Measurements from ENCODE around the gene PLEKHM1. TPM values are rescaled to one million over a fixed set of nuclear protein-coding genes. Genes with fewer than 3 reads are reported as not detected.

Gene PLEKHM1
- total and polyA plus RNA-seq, 11 donors = 11.1 to 48.0 (median 30.4) TPM

DNA sequence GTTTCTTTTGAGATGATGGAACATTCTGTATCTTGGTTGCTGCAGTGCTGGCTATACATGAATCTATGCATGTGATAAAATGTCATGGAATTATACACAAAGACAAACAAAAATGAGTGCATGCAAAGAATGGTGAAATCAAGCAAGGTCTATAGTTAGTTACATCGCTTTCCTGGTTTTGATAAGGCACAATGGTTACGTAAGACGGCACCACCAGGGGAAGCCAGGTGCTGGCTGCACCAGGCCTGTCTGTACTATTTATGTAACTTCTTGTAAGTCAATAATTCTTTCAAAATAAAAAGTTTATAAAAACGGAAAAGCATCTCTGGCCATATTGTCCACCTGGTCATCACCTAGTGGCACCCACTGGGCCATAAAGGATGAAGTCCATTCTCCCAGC is 104.3 kb downstream of the PLEKHM1 start:
- Histone ChIP-seq H3K9me3 (no peaks in the 10 kb centered on the region), H3K27ac (no peak overlapping the region), H3K27me3 (peaks cover 0 to 3% (median 0%) of the 10 kb centered on the region in 9 donors), H3K36me3 (no peaks in the 10 kb centered on the region), H3K4me3 (no peak overlapping the region), H3K4me1 (peaks cover 0 to 28% (median 12%) of the 10 kb centered on the region in 12 donors)
- TF ChIP-seq POLR2A (IDR thresholded peaks at IDR 0.05) = no peak
- TF ChIP-seq, protein P1, sequence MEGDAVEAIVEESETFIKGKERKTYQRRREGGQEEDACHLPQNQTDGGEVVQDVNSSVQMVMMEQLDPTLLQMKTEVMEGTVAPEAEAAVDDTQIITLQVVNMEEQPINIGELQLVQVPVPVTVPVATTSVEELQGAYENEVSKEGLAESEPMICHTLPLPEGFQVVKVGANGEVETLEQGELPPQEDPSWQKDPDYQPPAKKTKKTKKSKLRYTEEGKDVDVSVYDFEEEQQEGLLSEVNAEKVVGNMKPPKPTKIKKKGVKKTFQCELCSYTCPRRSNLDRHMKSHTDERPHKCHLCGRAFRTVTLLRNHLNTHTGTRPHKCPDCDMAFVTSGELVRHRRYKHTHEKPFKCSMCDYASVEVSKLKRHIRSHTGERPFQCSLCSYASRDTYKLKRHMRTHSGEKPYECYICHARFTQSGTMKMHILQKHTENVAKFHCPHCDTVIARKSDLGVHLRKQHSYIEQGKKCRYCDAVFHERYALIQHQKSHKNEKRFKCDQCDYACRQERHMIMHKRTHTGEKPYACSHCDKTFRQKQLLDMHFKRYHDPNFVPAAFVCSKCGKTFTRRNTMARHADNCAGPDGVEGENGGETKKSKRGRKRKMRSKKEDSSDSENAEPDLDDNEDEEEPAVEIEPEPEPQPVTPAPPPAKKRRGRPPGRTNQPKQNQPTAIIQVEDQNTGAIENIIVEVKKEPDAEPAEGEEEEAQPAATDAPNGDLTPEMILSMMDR (IDR thresholded peaks at IDR 0.05) = no peak
- intact Hi-C loops (cut with DNase I) = loop anchor here in 4 of 10 donors (2.0 to 5.0 kb wide), 4 partner anchors 69 to 249 kb away; partner anchors contain the start of genes ACBD4 (in 1 of the 4) and MAP3K14 (in 1 of the 4)
- WGBS, 4 donors = 45 to 55% (median 54%) methylated on average over 4 of the region's 4 CpGs
- DNase-seq (no peak), ATAC-seq (no peak)

Other genes starting within 250 kb of the PLEKHM1 start
- not detected for gene SPATA32, start 228.6 kb downstream of the PLEKHM1 start, total RNA-seq
- gene SPATA32, start 228.6 kb downstream of the PLEKHM1 start, polyA plus RNA-seq = not detected
- gene MAP3K14, start 173.7 kb downstream of the PLEKHM1 start, total RNA-seq = 10 to 100 TPM in 8 of 9 donors, 1 to 10 TPM in 1; 9.9 to 21.9 (median 12.7) TPM
- 10 to 100 TPM in 1 of 2 donors, 1 to 10 TPM in 1; 9.0 to 11.2 TPM for gene MAP3K14, start 173.7 kb downstream of the PLEKHM1 start, polyA plus RNA-seq
- 10 to 100 TPM; 19.7 to 39.4 (median 25.3) TPM for gene ARHGAP27, start 57.9 kb downstream of the PLEKHM1 start, total RNA-seq
- 10 to 100 TPM; 16.3 to 28.2 TPM for gene ARHGAP27, start 57.9 kb downstream of the PLEKHM1 start, polyA plus RNA-seq

All from heart left ventricle (tissue), 16 donors.